ENCODE measurements around the gene AMPH.

DNA sequence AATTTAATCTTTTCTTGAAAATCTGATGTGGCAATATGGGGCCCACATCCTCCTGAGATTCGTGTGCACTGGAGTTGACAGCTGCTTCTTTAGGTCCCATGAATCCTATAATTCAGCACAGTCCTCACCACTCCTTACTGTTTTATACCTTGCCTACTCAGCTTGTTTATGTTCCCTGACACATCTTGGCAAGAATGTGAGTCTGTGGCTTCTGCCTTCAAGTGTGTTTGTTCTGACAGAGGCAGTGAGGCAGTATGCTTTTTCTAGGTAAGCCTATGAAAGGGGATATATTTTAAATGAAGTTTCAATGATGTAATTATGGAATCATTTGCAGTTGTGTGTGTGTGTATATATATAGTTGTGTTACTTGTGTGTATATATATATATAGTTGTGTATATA is 106.4 kb downstream of the AMPH start:
- TF ChIP-seq, protein P1, sequence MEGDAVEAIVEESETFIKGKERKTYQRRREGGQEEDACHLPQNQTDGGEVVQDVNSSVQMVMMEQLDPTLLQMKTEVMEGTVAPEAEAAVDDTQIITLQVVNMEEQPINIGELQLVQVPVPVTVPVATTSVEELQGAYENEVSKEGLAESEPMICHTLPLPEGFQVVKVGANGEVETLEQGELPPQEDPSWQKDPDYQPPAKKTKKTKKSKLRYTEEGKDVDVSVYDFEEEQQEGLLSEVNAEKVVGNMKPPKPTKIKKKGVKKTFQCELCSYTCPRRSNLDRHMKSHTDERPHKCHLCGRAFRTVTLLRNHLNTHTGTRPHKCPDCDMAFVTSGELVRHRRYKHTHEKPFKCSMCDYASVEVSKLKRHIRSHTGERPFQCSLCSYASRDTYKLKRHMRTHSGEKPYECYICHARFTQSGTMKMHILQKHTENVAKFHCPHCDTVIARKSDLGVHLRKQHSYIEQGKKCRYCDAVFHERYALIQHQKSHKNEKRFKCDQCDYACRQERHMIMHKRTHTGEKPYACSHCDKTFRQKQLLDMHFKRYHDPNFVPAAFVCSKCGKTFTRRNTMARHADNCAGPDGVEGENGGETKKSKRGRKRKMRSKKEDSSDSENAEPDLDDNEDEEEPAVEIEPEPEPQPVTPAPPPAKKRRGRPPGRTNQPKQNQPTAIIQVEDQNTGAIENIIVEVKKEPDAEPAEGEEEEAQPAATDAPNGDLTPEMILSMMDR (IDR thresholded peaks at IDR 0.05; ENCODE audit: insufficient read depth, low read length) = no peak
- TF ChIP-seq POLR2AphosphoS5 (IDR thresholded peaks at IDR 0.05; ENCODE audit: low read depth) (no peak), GABPA (IDR thresholded peaks at IDR 0.05; ENCODE audit: low read depth) (no peak), SPI1 (IDR thresholded peaks at IDR 0.05; ENCODE audit: borderline replicate concordance, low read depth) (no peak)
- TF ChIP-seq, protein P2, sequence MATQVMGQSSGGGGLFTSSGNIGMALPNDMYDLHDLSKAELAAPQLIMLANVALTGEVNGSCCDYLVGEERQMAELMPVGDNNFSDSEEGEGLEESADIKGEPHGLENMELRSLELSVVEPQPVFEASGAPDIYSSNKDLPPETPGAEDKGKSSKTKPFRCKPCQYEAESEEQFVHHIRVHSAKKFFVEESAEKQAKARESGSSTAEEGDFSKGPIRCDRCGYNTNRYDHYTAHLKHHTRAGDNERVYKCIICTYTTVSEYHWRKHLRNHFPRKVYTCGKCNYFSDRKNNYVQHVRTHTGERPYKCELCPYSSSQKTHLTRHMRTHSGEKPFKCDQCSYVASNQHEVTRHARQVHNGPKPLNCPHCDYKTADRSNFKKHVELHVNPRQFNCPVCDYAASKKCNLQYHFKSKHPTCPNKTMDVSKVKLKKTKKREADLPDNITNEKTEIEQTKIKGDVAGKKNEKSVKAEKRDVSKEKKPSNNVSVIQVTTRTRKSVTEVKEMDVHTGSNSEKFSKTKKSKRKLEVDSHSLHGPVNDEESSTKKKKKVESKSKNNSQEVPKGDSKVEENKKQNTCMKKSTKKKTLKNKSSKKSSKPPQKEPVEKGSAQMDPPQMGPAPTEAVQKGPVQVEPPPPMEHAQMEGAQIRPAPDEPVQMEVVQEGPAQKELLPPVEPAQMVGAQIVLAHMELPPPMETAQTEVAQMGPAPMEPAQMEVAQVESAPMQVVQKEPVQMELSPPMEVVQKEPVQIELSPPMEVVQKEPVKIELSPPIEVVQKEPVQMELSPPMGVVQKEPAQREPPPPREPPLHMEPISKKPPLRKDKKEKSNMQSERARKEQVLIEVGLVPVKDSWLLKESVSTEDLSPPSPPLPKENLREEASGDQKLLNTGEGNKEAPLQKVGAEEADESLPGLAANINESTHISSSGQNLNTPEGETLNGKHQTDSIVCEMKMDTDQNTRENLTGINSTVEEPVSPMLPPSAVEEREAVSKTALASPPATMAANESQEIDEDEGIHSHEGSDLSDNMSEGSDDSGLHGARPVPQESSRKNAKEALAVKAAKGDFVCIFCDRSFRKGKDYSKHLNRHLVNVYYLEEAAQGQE (IDR thresholded peaks at IDR 0.05; ENCODE audit: insufficient replicate concordance, low read depth) = no peak

Measured in HL-60 (cell line).